ENCODE data around the gene MORN5.
"Not testable (repeated sequence)": the region's sequence is repeated elsewhere in the genome, so short reads cannot be mapped to it uniquely, and the experiment has no call there.

Gene MORN5

GRCh38 chr9:122159026-122159924, at the start of gene MORN5, which contains the start of gene NDUFA8:
TSS of gene MORN5 (plus strand) at chr9:122159908. CDS start at chr9:122159973, 65 bp downstream.
TSS of gene NDUFA8 (minus strand) at chr9:122159779. CDS start at chr9:122159677, 102 bp downstream.
- peak; percentile 97 for DNase-seq

- DNase-seq, result no peak
Measured at GRCh38 chr9:122110100-122110833, 49.4 kb upstream of the MORN5 start.

DNA sequence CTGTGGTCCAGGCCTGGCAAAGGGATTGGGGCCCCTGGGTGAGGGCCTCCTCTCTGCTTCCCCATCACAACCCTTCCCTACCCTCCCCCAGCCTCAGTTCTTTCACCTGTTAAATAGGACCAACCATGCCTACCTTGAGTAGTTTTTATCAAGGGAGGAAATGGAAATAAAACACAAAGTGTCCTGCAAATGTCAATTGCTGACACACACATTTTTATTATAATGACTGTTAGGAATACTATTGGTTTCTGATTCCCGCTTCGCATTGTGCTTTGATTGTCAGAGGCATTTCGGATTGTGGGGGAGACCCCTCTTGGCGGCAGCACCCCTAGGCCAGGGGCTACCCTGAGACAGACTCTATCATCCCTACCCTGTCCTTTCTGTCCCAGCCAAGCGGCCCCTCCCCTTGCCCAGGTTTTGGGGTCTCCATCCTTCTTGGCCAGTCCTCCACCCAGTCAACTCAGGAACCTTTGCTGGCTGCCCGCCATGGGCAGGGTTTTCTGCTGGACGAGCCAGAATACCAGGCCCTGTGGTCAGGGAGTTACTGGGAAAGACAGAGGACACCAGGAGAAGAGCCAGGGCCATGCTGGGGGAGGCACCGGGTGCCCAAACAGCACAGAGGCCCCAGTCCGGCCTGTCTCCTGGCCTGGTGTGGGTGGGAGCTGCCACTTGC, 48.2 kb upstream of the MORN5 start:
- no peak for DNase-seq

DNA sequence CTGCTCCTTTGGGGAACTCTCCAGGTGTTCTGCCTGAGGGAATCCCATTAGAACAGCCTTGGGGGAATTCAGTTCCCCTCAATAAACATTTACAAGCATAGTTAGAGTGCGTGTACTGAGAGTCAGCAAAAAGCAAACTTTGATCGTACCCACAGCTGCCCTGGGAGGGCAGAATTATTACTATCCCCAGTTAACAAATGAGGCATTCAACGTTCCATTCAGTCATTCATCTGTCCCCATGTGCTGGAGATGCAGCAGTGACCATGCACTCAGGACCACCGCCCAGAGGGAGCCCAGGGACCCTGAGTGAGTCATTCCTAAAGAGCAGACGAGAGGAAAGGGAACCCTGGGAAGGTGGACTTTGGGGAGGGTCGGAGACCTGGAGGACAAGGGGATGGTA, 47.5 kb upstream of the MORN5 start:
- DNase-seq, result no peak

DNA sequence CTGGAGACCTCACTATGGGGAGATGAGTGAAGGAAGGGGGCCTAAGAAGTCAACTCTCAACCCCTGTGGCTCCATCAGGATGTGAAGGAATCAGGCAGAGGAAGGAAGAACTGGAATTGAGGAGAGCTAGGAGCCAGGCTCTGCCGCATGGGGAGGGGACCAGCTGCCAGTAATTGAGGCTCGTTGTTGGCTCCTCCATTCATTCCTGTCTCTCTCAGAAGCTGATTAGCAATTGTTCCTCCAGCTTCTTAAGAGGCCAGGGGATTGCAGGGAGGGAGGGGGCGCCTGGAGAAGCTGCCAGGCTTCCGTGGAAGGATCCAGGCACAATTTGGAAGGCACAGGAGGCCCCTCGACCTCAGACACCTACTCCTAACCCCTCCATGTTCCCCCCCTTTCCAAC, 46.1 kb upstream of the MORN5 start:
- no peak for DNase-seq

DNA sequence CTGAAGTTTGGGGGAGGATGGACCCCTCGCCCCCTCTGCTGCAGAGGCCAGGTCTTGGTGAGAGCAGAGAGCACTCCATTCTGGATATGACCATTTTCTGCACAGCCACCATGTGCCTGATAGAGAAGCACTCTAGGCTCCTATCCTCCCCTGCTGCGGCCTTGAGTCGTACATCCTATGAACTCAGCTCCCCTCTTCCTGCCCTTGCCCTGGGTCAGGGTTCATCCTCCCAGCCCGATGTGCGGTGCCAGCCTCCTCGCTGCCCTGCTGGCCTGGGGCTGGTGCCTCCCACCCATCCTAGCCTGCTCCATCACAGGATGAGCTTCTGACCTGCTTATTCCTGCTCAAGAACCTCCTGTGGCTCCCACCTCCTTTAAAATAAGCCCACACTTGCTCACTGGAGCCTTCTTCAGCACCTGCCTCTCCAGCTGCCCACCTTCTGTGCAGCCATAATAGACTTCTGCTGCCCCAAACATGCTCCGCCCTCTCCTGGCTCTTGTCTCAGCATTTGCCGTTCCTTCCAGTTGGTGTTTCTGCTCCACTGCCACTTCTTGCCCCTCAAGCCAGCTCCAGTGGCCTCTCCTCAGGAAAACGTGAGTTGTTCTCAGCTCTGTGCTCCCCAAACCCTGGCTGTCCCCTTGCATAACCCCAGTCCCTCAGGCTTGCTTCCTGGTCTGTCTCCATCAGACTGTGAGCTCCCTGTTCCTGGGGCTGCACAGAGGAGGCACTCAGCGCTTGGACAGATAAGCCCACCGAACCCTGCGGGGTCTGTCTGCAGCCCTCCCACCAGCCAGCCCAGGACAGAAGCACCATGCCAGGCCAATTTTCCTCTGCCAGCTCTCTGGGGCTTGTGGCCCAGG, 44.3 kb upstream of the MORN5 start:
- DNase-seq, result no peak

GRCh38 chr9:122116040-122116439, 43.7 kb upstream of the MORN5 start:
- DNase-seq, result no peak

DNA sequence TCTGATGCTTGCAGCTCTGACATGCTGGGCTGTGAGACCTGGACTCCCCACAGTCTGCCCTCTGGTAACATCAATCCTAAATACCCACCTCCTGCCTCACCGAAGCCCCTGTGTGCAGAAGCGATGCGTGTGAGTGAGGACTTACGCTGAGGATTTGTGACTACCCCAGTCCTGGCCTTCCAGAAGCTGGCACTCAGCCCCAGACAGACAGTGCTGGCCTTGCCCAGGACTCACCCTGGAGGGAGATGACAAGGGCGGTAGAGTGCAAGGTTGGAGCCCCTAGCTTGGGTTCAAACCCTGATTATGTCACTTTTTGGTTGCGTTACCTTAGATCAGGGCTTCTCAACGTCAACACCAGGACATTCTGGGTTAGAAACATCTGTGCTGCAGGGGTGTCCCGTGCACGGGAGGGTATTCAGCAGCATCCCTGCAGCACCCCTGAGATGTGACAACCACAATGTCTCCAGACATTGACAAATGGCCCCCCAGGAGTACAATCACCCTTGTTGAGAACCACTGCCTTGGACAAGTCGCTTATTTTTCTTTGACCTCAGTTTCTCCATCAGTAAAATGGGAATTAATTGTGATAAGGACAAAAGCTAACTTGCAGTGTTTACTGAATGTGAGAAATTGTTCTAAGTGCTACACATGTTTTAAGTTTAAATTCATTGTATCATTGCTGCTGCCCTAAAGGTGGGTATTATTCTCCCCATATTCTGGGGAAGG, 43.1 kb upstream of the MORN5 start:
- DNase-seq, result no peak

DNA sequence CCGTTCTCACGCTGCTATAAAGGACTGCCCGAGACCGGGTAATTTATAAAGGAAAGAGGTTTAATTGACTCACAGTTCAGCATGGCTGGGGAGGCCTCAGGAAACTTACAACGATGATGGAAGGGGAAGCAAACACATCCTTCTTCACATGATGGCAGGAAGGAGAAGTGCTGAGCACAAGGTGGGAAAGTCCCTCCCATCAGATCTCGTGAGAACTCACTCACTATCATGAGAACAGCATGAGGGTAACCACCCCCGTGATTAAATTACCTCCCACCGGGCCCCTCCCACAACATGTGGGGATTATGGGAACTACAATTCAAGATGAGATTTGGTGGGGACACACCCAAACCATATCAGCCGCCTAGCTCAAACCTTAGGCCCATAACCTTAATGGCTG, 42.5 kb upstream of the MORN5 start:
- DNase-seq, result not testable (repeated sequence)

- DNase-seq, result no peak
Measured at GRCh38 chr9:122118343-122119165, 41.2 kb upstream of the MORN5 start.

DNA sequence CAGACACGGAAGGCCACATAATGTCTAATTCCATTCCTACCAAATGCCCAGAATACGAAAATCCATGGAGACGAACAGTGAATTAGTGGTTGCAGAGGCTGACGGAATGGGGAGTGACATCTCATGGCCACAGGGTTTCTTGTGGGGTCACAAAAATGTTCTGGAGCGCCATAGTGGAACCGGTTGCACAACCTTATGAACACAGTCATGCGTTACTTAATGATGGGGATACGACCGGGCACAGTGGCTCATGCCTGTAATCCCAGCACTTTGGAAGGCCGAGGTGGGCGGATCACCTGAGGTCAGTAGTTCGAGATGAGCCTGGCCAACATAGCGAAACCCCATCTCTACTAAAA, 40.6 kb upstream of the MORN5 start:
- no peak for DNase-seq

GRCh38 chr9:122119721-122120120, 40.0 kb upstream of the MORN5 start:
- DNase-seq, result no peak

DNA sequence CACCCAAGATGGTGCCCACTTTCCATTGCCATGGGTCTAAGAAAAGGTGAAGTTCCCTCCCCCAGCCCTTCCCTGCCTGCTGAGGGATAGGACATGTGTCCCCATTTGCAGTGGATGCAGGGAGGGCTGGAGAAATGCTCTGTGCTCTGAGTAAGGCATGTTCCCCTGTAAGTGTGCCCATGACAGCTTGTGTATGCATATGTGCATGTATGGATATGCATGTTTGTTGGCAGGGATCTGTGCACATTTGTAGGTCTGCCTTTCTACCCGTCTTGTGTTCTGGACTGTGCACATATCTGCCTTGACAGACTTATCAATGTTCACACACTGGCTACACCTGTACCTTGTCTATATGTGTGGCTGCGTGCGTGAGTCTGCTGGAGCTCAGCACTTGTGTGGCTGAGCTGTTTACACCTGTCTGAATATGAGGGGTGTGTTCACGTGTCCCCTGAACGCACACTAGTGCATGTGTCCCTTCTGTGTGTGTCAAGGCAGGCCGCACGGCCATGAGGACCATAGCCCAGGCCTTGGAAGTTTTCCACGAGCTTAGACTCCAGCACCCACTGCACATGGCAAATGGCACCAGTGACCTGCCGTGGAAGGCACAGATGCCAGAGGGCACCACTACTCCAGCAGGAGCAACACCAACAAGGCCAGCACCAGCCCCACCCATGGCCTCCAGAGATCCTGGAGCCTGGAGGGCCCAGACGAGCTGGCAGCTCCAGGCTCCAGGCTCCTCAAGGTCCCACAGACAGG, 39.2 kb upstream of the MORN5 start:
- DNase-seq, result no peak

- DNase-seq, result no peak
Measured at GRCh38 chr9:122121391-122121790, 38.3 kb upstream of the MORN5 start.

- DNase-seq, result no peak
Measured at GRCh38 chr9:122121931-122122330, 37.8 kb upstream of the MORN5 start.

- no peak for DNase-seq
Measured at GRCh38 chr9:122122468-122122867, 37.2 kb upstream of the MORN5 start.

GRCh38 chr9:122122903-122123632, 36.6 kb upstream of the MORN5 start:
- DNase-seq, result peak; percentile 69

DNA sequence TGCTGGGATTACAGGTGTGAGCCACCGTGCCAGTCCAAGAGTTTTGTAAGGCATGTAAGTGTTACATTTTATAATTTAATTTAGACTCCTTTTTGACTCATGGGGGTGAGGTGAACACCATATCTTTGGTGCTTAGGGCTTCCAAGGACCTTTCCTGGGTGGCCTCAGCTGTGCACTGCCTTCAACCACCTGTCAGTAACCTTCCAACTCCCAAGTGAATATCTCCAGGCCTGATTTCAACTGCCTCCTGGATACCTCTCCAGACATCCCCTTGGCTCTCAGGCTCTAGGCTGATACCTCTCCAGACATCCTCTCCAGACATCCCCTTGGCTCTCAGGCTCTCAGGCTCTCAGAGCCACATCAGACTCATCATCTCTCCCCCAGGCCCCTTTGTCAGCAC, 35.7 kb upstream of the MORN5 start:
- no peak for DNase-seq

GRCh38 chr9:122124528-122124927, 35.2 kb upstream of the MORN5 start:
- DNase-seq, result no peak

- DNase-seq, result peak; percentile 79
Measured at GRCh38 chr9:122125158-122125508, 34.6 kb upstream of the MORN5 start.

All from CD4-positive, alpha-beta T cell treated with Interleukin-10 for 1 hour (primary cell).